Measurements from ENCODE around the gene CYCS.

DNA sequence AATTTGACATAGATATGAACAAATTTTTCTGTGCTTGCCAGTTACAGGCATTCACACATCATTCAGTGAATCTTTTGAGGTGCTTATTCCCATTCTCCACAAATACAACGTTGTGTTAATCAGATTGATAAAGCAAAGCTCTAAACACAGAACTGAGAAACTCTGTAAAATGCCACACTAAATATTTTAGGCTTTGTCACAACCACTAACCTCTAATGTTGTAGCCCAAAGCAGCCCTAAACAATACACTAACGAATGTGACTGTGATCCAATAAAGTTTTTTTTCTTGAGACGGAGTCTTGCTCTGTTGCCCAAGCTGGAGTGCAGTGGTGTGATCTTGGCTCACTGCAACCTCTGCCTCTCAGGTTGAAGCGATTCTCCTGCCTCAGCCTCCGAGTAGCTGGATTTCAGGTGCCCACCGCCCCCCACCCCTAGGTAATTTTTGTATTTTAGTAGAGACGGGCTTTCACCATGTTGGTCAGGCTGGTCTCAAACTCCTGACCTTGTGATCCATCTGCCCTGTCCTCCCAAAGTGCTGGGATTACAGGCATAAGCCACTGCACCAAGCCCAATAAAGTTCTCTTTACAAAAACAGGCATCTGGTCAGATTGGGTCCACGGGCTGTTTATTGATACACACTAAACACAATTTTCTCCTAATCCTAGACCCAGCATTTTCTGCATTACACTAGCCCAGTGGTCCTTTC is 6.9 kb downstream of the CYCS start:
- TF ChIP-seq, protein P1, sequence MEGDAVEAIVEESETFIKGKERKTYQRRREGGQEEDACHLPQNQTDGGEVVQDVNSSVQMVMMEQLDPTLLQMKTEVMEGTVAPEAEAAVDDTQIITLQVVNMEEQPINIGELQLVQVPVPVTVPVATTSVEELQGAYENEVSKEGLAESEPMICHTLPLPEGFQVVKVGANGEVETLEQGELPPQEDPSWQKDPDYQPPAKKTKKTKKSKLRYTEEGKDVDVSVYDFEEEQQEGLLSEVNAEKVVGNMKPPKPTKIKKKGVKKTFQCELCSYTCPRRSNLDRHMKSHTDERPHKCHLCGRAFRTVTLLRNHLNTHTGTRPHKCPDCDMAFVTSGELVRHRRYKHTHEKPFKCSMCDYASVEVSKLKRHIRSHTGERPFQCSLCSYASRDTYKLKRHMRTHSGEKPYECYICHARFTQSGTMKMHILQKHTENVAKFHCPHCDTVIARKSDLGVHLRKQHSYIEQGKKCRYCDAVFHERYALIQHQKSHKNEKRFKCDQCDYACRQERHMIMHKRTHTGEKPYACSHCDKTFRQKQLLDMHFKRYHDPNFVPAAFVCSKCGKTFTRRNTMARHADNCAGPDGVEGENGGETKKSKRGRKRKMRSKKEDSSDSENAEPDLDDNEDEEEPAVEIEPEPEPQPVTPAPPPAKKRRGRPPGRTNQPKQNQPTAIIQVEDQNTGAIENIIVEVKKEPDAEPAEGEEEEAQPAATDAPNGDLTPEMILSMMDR (conservative IDR thresholded peaks at IDR 0.05; ENCODE audit: low read length), result no peak
- no peak for TF ChIP-seq EZH2phosphoT487 (IDR thresholded peaks at IDR 0.05; ENCODE audit: borderline replicate concordance, low read depth, low read length)
